Measurements from ENCODE around the gene METTL24. TPM values are rescaled to one million over a fixed set of nuclear protein-coding genes. Genes with fewer than 3 reads are reported as not detected.
A peak's percentile ranks its signal among the peaks of the same experiment; 100 is the strongest.

The METTL24 gene
- total and polyA plus RNA-seq, 3 experiments from 2014 or later, result 0.35 to 0.98 TPM; not detected in 1

DNA sequence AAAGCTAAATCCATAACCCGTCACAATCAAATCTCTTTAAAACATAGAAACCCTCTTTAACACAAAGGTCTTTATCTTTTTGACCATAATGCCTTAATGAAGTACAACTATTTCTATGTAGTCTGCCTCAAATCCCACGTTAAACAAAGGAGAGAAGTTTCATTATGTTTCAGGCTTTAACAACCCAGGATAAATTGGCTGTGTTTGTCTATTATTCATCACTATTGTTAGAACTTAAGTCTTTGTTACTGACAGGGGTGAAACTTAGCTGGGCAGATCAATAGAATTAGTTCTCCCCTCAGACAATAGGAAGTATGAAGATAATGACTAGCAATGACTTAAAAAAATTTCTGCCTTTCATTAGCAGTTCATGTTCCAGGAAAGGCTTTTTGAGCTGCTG lies 10.1 kb upstream of the METTL24 start:
- Histone ChIP-seq H3K4me1 (ENCODE audit: insufficient read depth, low read length) (peaks cover 24% of the 10 kb centered on the region), H3K27me3 (ENCODE audit: insufficient read depth, low read length, poor library complexity, severe bottlenecking) (no peaks in the 10 kb centered on the region), H3K4me3 (ENCODE audit: low read length) (no peak overlapping the region), H3K27ac (ENCODE audit: low read depth, low read length) (no peak overlapping the region), H3K36me3 (ENCODE audit: insufficient read depth, low read length) (no peaks in the 10 kb centered on the region), H3K9me3 (ENCODE audit: low read length) (no peaks in the 10 kb centered on the region)
- POLR2A ChIA-PET, result no interaction called here
- Mint-ChIP-seq H3K27me3 (peaks cover 6 to 11% of the 10 kb centered on the region in 2 donors), H3K27ac (no peak overlapping the region), H3K36me3 (no peaks in the 10 kb centered on the region), H3K4me1 (peaks cover 19 to 44% (median 37%) of the 10 kb centered on the region in 3 donors), H3K4me3 (no peak overlapping the region), H3K9me3 (peaks cover 0 to 2% (median 0%) of the 10 kb centered on the region in 5 donors)
- no peak for DNase-seq
- CTCF ChIA-PET, result interaction anchor here (0.7 to 1.6 kb wide), 3 partner anchors 9 to 30 kb away, joined by 3 read pairs; no protein-coding TSS in a partner anchor

DNA sequence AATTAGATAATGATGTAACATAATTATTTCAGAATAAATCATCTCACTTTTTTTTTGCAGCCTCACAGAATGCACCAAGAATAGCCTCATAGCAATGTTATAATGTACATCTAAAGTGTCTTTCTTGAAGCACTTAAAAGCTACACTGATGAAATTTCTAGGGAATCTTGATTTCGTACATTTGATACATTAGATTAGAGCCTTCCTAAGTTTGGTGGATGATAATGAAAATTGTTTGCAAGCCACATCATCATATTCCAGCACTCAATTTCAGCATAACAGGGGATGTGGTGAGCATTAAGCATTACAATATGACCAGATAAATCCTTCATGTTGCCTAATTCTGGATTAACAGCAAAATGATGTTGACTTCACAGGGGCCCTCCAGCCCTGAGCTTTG lies 9.7 kb upstream of the METTL24 start:
- POLR2A ChIA-PET, result no interaction called here
- H3K9me3 ChIP-seq (ENCODE audit: low read length), result no peaks in the 10 kb centered on the region

DNA sequence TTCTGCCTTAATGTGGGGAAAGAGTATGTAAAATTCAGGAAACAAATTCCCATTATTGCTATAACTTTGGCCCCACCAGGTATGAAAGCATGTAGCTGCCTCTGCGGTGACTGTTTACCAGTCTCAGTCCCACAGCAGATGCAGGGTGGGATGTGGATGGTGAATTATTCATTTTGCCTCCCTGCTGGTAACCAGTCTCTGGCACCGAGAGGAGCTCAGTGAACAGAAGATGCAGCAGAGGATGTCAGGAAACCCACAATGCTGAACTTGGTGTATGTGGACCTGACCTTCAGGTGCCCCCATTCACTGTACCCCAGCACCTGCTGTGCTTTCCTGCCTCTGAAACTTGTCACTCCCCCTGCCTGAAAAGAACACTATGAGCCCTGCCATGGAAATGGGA lies 8.8 kb upstream of the METTL24 start:
- POLR2A ChIA-PET, result interaction anchor here (0.6 to 1.5 kb wide), 3 partner anchors 23 to 173 kb away, joined by 3 to 6 read pairs (median 4); no protein-coding TSS in a partner anchor
- Histone ChIP-seq H3K9me3 (ENCODE audit: low read length) (no peaks in the 10 kb centered on the region), H3K36me3 (ENCODE audit: insufficient read depth, low read length) (no peaks in the 10 kb centered on the region), H3K4me1 (ENCODE audit: insufficient read depth, low read length) (peaks cover 24% of the 10 kb centered on the region), H3K27me3 (ENCODE audit: insufficient read depth, low read length, poor library complexity, severe bottlenecking) (no peaks in the 10 kb centered on the region), H3K4me3 (ENCODE audit: low read length) (no peak overlapping the region), H3K27ac (ENCODE audit: low read depth, low read length) (no peak overlapping the region)
- Mint-ChIP-seq H3K36me3 (no peaks in the 10 kb centered on the region), H3K4me1 (peaks cover 19 to 44% (median 37%) of the 10 kb centered on the region in 3 donors), H3K27ac (peak overlapping the region in 5 of 8 donors; percentile 18 to 68 (median 44)), H3K27me3 (peaks cover 6 to 18% of the 10 kb centered on the region in 2 donors), H3K4me3 (peak overlapping the region in 4 of 7 donors; percentile 32 to 62 (median 48)), H3K9me3 (peaks cover 0 to 2% (median 0%) of the 10 kb centered on the region in 5 donors)
- CTCF ChIA-PET, result interaction anchor here (2.7 kb wide), 1 partner anchor 23 kb away, joined by 16 read pairs; no protein-coding TSS in a partner anchor
- peak in 1 of 5 donors; percentile 19 for DNase-seq

More for the DNA sequence above, 9.7 kb upstream of the METTL24 start:
- H3K27me3 Mint-ChIP-seq, result peaks cover 6 to 15% of the 10 kb centered on the region in 2 donors
- H3K36me3 Mint-ChIP-seq, result no peaks in the 10 kb centered on the region
- peak overlapping the region in 1 of 8 donors; percentile 44 for H3K27ac Mint-ChIP-seq
- peaks cover 19 to 44% (median 37%) of the 10 kb centered on the region in 3 donors for H3K4me1 Mint-ChIP-seq
- Histone ChIP-seq H3K4me3 (ENCODE audit: low read length) (no peak overlapping the region), H3K27me3 (ENCODE audit: insufficient read depth, low read length, poor library complexity, severe bottlenecking) (no peaks in the 10 kb centered on the region), H3K27ac (ENCODE audit: low read depth, low read length) (no peak overlapping the region), H3K36me3 (ENCODE audit: insufficient read depth, low read length) (no peaks in the 10 kb centered on the region), H3K4me1 (ENCODE audit: insufficient read depth, low read length) (peaks cover 24% of the 10 kb centered on the region)
- CTCF ChIA-PET, result interaction anchor here (0.9 to 2.7 kb wide), 3 partner anchors 9 to 23 kb away, joined by 3 to 16 read pairs (median 3); no protein-coding TSS in a partner anchor
- no peak overlapping the region for H3K4me3 Mint-ChIP-seq
- DNase-seq, result no peak
- peaks cover 0 to 2% (median 0%) of the 10 kb centered on the region in 5 donors for H3K9me3 Mint-ChIP-seq

DNA sequence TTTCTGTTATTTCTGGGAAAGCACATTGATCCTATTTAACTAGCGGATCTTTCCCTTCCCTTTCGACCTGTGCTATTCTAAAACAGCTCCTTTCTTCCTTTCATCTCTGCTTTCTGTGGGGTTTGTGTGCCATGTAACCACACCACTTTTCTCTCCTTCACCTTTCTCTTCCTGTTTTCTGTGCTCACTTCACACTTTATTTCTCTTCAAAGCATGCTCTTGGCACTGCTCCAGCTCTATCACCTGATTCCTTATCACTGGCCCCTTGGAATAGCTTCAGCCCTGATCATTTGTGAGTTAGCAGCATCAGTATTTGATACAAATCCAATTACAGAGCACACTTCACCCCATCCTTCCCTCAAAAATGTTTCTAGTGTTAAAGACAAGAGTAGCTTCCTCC lies 8.1 kb upstream of the METTL24 start:
- Mint-ChIP-seq H3K36me3 (no peaks in the 10 kb centered on the region), H3K27ac (peak overlapping the region; percentile 18 to 84 (median 62)), H3K4me3 (peak overlapping the region in 6 of 7 donors; percentile 14 to 62 (median 44)), H3K9me3 (peaks cover 0 to 3% (median 0%) of the 10 kb centered on the region in 5 donors), H3K27me3 (peaks cover 4 to 21% of the 10 kb centered on the region in 2 donors), H3K4me1 (peaks cover 19 to 44% (median 37%) of the 10 kb centered on the region in 3 donors)
- peak in 1 of 5 donors; percentile 30 for DNase-seq
- no peaks in the 10 kb centered on the region for H3K9me3 ChIP-seq (ENCODE audit: low read length)
- H3K36me3 ChIP-seq (ENCODE audit: insufficient read depth, low read length), result no peaks in the 10 kb centered on the region
- no peak overlapping the region for H3K27ac ChIP-seq (ENCODE audit: low read depth, low read length)
- POLR2A ChIA-PET, result interaction anchor here (1.1 to 1.5 kb wide), 3 partner anchors 24 to 186 kb away, joined by 3 to 6 read pairs (median 4); partner anchors contain the start of genes CDC40 and WASF1
- H3K4me3 ChIP-seq (ENCODE audit: low read length), result no peak overlapping the region
- CTCF ChIA-PET, result interaction anchor here (1.0 to 2.7 kb wide), 2 partner anchors 20 to 24 kb away, joined by 3 to 16 read pairs; no protein-coding TSS in a partner anchor
- no peaks in the 10 kb centered on the region for H3K27me3 ChIP-seq (ENCODE audit: insufficient read depth, low read length, poor library complexity, severe bottlenecking)
- peaks cover 24% of the 10 kb centered on the region for H3K4me1 ChIP-seq (ENCODE audit: insufficient read depth, low read length)

DNA sequence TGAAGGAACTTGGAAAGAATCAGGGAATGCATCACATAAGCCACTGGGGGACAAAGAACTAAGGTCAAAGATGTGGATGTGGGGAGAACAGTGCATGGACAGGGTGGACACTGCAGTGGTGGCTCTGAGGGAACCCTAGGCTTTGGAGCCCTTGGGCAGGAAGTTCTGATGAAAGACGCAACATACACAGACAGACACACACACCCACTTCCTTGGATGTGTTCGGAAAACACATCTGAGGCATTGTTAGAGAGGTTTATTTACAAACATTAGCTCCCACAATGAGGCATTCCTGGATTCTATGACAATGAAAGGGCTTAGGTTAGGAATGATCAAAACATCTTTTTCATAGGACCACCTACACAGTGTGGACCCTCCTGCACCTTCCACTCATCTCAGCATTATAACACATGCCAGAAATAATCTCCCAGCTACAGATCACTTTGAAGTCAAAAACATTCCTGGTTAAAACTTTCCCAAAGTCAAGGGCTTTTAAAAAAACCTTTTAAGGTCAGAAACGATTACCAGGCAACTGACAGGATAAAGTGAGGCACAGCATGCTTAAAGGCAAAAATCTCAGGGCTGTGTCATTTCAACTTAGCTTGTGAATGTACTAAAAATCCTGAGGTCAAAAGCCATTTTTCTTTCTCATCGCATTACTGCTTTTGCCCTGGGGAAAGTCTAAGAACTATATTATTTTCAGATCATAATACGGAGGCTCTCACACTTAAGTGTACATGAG lies 6.4 kb upstream of the METTL24 start:
- peaks cover 0 to 3% (median 0%) of the 10 kb centered on the region in 5 donors for H3K9me3 Mint-ChIP-seq
- H3K27me3 ChIP-seq (ENCODE audit: insufficient read depth, low read length, poor library complexity, severe bottlenecking), result no peaks in the 10 kb centered on the region
- peaks cover 24% of the 10 kb centered on the region for H3K4me1 ChIP-seq (ENCODE audit: insufficient read depth, low read length)
- ChIA-PET POLR2A (no interaction called here), CTCF (interaction anchor here (0.7 kb wide), 1 partner anchor 28 kb away, joined by 3 read pairs; no protein-coding TSS in a partner anchor)
- no peaks in the 10 kb centered on the region for H3K36me3 ChIP-seq (ENCODE audit: insufficient read depth, low read length)
- no peak overlapping the region for H3K27ac ChIP-seq (ENCODE audit: low read depth, low read length)
- H3K4me3 ChIP-seq (ENCODE audit: low read length), result no peak overlapping the region
- H3K9me3 ChIP-seq (ENCODE audit: low read length), result no peaks in the 10 kb centered on the region
- peaks cover 2 to 33% of the 10 kb centered on the region in 2 donors for H3K27me3 Mint-ChIP-seq
- H3K27ac Mint-ChIP-seq, result no peak overlapping the region
- no peak for DNase-seq
- H3K4me3 Mint-ChIP-seq, result no peak overlapping the region
- H3K4me1 Mint-ChIP-seq, result peaks cover 19 to 44% (median 37%) of the 10 kb centered on the region in 3 donors
- no peaks in the 10 kb centered on the region for H3K36me3 Mint-ChIP-seq

DNA sequence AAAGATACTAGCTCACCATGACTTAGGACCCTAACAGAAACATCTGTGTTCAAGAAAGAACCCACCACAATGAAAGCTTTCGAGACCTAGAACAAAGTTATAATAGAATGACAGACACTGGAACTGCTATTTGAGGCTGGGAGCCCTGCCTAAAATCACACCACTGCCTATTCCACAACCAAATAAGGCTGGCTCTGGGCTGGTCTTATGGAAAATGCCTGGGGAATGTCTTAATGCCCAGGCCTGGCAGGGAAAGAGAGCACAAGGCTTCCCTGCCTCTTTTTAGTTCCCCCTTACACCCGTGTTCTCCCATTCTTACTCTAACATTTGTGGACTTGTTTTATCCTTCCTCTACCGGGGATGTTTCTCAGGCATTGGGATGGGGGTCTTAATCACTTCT lies 5.6 kb upstream of the METTL24 start:
- Histone ChIP-seq H3K27ac (ENCODE audit: low read depth, low read length) (no peak overlapping the region), H3K27me3 (ENCODE audit: insufficient read depth, low read length, poor library complexity, severe bottlenecking) (peaks cover under 1% of the 10 kb centered on the region), H3K36me3 (ENCODE audit: insufficient read depth, low read length) (no peaks in the 10 kb centered on the region), H3K9me3 (ENCODE audit: low read length) (no peaks in the 10 kb centered on the region), H3K4me3 (ENCODE audit: low read length) (no peak overlapping the region), H3K4me1 (ENCODE audit: insufficient read depth, low read length) (peaks cover 24% of the 10 kb centered on the region)
- peaks cover 19 to 39% (median 35%) of the 10 kb centered on the region in 3 donors for H3K4me1 Mint-ChIP-seq
- H3K27ac Mint-ChIP-seq, result no peak overlapping the region
- H3K4me3 Mint-ChIP-seq, result no peak overlapping the region
- peaks cover 5 to 41% of the 10 kb centered on the region in 2 donors for H3K27me3 Mint-ChIP-seq
- no peak for DNase-seq
- POLR2A ChIA-PET, result no interaction called here
- CTCF ChIA-PET, result no interaction called here
- H3K36me3 Mint-ChIP-seq, result no peaks in the 10 kb centered on the region
- H3K9me3 Mint-ChIP-seq, result peaks cover 0 to 3% (median 0%) of the 10 kb centered on the region in 5 donors

DNA sequence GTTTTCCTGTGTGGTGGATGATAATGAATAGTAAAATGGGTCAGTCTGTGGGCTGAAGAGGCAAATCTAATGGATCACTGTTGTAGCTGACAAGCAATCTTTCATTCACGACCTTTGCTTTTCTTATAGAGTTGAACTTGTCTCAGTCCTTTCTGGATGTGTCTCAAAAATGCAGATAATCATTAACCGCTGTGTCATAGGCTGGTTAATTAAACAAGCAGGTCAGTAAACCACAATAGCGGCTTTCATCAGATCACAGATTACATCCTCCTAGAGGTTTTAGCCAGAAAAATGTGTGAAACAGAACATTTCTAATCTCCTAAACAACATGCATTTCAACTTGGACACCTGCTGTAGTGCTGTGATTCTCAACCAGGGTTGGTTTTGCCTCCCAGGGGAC lies 2.5 kb upstream of the METTL24 start:
- peaks cover 10 to 22% (median 18%) of the 10 kb centered on the region in 3 donors for H3K4me1 Mint-ChIP-seq
- H3K36me3 ChIP-seq (ENCODE audit: insufficient read depth, low read length), result no peaks in the 10 kb centered on the region
- no peak overlapping the region for H3K4me3 ChIP-seq (ENCODE audit: low read length)
- no peaks in the 10 kb centered on the region for H3K9me3 ChIP-seq (ENCODE audit: low read length)
- H3K27me3 Mint-ChIP-seq, result peaks cover 17 to 60% of the 10 kb centered on the region in 2 donors
- H3K27ac ChIP-seq (ENCODE audit: low read depth, low read length), result no peak overlapping the region
- H3K4me1 ChIP-seq (ENCODE audit: insufficient read depth, low read length), result peaks cover 9% of the 10 kb centered on the region
- H3K27me3 ChIP-seq (ENCODE audit: insufficient read depth, low read length, poor library complexity, severe bottlenecking), result peaks cover 5% of the 10 kb centered on the region
- peaks cover 0 to 3% (median 0%) of the 10 kb centered on the region in 5 donors for H3K9me3 Mint-ChIP-seq
- H3K27ac Mint-ChIP-seq, result no peak overlapping the region
- peak overlapping the region in 1 of 7 donors; percentile 43 for H3K4me3 Mint-ChIP-seq
- no peaks in the 10 kb centered on the region for H3K36me3 Mint-ChIP-seq
- no peak for DNase-seq
- POLR2A ChIA-PET, result no interaction called here
- CTCF ChIA-PET, result no interaction called here

DNA sequence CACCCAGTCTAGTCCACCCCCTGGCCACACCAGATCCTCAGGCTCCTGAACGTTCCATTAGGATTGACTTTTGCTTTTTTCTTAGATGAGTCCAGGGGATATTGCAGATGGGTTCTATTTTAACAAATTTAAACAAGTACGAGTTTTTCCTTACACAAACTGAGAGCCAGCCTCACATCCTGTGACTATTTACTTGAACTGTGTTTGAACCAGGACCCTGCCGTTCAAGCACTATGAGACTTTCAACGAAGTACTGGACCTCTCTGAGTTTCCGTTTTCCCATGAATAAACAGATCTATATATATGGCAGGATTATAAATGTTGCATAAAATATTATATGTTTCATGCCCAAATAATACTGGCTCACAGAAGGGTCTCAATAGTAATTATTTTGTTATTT lies 1.4 kb upstream of the METTL24 start:
- Mint-ChIP-seq H3K27me3 (peaks cover 17 to 63% of the 10 kb centered on the region in 2 donors), H3K27ac (no peak overlapping the region), H3K36me3 (no peaks in the 10 kb centered on the region), H3K4me1 (peaks cover 10 to 16% (median 14%) of the 10 kb centered on the region in 3 donors), H3K9me3 (peaks cover 0 to 3% (median 0%) of the 10 kb centered on the region in 5 donors), H3K4me3 (peak overlapping the region; percentile 5 to 76 (median 48))
- Histone ChIP-seq H3K4me1 (ENCODE audit: insufficient read depth, low read length) (no peaks in the 10 kb centered on the region), H3K27me3 (ENCODE audit: insufficient read depth, low read length, poor library complexity, severe bottlenecking) (peaks cover 5% of the 10 kb centered on the region), H3K4me3 (ENCODE audit: low read length) (no peak overlapping the region), H3K27ac (ENCODE audit: low read depth, low read length) (no peak overlapping the region), H3K9me3 (ENCODE audit: low read length) (no peaks in the 10 kb centered on the region), H3K36me3 (ENCODE audit: insufficient read depth, low read length) (no peaks in the 10 kb centered on the region)
- no peak for DNase-seq
- POLR2A ChIA-PET, result no interaction called here
- CTCF ChIA-PET, result interaction anchor here (0.8 to 1.2 kb wide), 2 partner anchors 8 to 320 kb away, joined by 3 read pairs; no protein-coding TSS in a partner anchor

All from CD8-positive, alpha-beta memory T cell (primary cell).